AG04450 (cell line): ENCODE results near the gene FAM20C. TPM values are rescaled to one million over a fixed set of nuclear protein-coding genes. Genes with fewer than 3 reads are reported as not detected.

Experiments used
- CTCF ChIA-PET: fragments of 300-600, 350-600 bp; formaldehyde crosslinking; extraction: SDS; loops from one replicate; lab custom pipeline; 2022; ENCODE audit warnings: antibody characterized with exemption, inconsistent platforms; lab: Charles Lee
- POLR2A ChIA-PET: fragments of 350-600 bp; formaldehyde crosslinking; extraction: SDS; loops from one replicate; lab custom pipeline; 2021; ENCODE audit warnings: antibody characterized with exemption, inconsistent platforms; lab: Yijun Ruan, JAX
- DNase-seq: peaks from one replicate; pipeline ENCODE4 v3.0.0-alpha.2; 2011; ENCODE audit warnings: low read depth, low spot score
- H3K27ac ChIP-seq: one replicate; pipeline ENCODE4 v1.5.1; 2012; ENCODE audit warnings: low read depth, low read length, control low read depth
- H3K27me3 ChIP-seq: one replicate; pipeline ENCODE4 v1.6.0; 2012; ENCODE audit warnings: low read length; ENCODE audit not compliant: control insufficient read depth, insufficient read depth
- H3K4me3 ChIP-seq: 2 replicates; pipeline ENCODE4 v1.5.1; 2011; ENCODE audit warnings: mild to moderate bottlenecking, low read depth, low read length, control low read depth
- H3K9me3 ChIP-seq: 2 replicates; pipeline ENCODE4 v1.5.1; 2012; ENCODE audit warnings: low read length; ENCODE audit not compliant: control insufficient read depth, insufficient read depth
- CTCF ChIP-seq: IDR thresholded peaks from 2 replicates; pipeline ENCODE4 v1.5.1; 2011; ENCODE audit warnings: low read depth, low read length, control low read depth, inconsistent platforms
- polyA plus RNA-seq: library from polyadenylated mRNA; depleted of rRNA; stranded (reverse); fragments of >200 nt; gene quantifications from 2 replicates; pipeline ENCODE4 v1.2.3, GENCODE V29; 2011

The FAM20C gene
- polyA plus RNA-seq, 1 experiment, result 34.5 TPM

DNA sequence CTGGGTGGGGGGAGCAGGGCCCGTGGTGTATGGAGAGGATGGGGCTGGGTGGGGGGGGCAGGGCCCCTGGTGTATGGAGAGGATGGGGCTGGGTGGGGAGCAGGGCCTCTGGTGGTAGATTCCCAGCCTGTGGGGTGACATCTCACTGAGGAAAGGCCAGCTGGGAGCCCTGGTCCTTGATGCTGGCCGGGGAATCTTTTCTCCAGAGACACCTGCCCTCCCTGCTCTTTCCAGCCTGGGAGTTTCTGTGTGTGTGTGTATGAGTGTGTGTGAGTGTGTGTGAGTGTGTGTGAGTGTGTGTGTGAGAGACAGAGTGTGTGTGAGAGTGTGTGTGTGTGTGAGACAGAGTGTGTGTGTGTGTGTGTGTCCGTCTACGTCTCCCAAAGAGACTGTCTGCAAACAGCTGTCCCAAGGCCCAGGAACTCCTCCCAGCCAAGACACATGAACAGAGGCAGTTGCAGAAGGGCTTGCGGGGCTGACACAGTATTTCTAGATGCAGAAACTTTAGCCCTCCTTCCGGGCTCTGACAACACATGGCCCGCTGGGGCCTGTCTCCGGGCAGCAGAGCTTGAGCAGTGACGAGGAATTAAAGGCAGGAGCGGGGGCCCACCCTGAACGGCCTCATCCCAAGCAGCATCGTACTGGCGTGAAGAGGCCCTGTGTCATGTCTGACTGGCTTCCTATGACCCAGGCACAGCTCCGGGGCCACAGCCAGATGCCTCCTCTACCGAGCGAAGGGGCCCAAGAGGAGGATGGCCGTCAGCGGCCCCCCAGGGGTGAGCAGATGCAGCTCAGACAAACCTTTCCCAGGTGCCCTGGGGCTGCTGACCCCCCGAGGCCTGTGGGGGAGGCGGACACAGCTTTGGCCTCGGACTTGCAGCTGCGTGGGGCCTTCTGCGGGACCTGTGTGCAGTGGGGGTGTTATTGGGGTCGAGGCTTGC lies 24.3 kb downstream of the FAM20C start:
- Histone ChIP-seq H3K27me3 (no peaks in the 10 kb centered on the region), H3K27ac (no peak overlapping the region), H3K9me3 (peaks cover 11% of the 10 kb centered on the region), H3K4me3 (no peak overlapping the region)
- ChIA-PET CTCF (no interaction called here), POLR2A (interaction anchor here (1.1 kb wide), 1 partner anchor 13 kb away, joined by 3 read pairs; no protein-coding TSS in a partner anchor)
- no peak for DNase-seq
- no peak for TF ChIP-seq CTCF

DNA sequence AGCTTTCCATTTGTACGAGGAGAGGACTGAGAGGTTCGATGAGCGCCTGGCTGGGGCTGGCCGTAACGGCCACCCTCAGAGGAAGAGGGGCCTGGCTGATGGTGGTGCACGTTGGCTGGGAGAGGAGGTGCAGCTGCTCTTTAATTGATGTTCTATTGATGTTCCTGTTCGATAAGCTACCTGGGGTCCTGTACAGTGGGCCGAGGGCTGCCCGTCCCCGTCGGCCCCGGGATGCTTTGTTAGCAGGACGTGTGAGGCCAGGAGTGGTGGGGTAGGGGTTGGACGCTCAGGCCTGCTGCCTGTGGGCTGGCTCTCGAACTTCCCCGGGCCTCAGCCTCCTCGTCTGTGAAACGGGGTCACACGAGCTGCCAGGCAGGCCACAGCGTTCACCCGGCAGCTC lies 25.4 kb downstream of the FAM20C start:
- TF ChIP-seq CTCF, result no peak
- DNase-seq, result no peak
- POLR2A ChIA-PET, result interaction anchor here (1.0 to 1.1 kb wide), 2 partner anchors 12 to 17 kb away, joined by 3 to 4 read pairs; no protein-coding TSS in a partner anchor
- Histone ChIP-seq H3K9me3 (no peaks in the 10 kb centered on the region; the same call in 1 of the 2 replicates), H3K4me3 (no peak overlapping the region), H3K27ac (no peak overlapping the region), H3K27me3 (no peaks in the 10 kb centered on the region)
- CTCF ChIA-PET, result interaction anchor here (0.8 kb wide), 1 partner anchor 12 kb away, joined by 5 read pairs; no protein-coding TSS in a partner anchor

GRCh38 chr7:218316-218715 lies 25.9 kb downstream of the FAM20C start:
- CTCF ChIA-PET, result no interaction called here
- no peak for DNase-seq
- POLR2A ChIA-PET, result interaction anchor here (1.0 kb wide), 1 partner anchor 17 kb away, joined by 4 read pairs; no protein-coding TSS in a partner anchor
- Histone ChIP-seq H3K4me3 (no peak overlapping the region), H3K27me3 (no peaks in the 10 kb centered on the region), H3K27ac (no peak overlapping the region), H3K9me3 (no peaks in the 10 kb centered on the region; the same call in 1 of the 2 replicates)
- no peak for TF ChIP-seq CTCF

GRCh38 chr7:218896-219580 lies 26.7 kb downstream of the FAM20C start:
- no peak for TF ChIP-seq CTCF
- Histone ChIP-seq H3K27ac (no peak overlapping the region), H3K27me3 (no peaks in the 10 kb centered on the region), H3K4me3 (no peak overlapping the region), H3K9me3 (no peaks in the 10 kb centered on the region; the same call in 1 of the 2 replicates)
- POLR2A ChIA-PET, result interaction anchor here (1.0 kb wide), 1 partner anchor 16 kb away, joined by 4 read pairs; no protein-coding TSS in a partner anchor
- DNase-seq, result no peak
- CTCF ChIA-PET, result no interaction called here
